GM21825 (cell line): ENCODE measurements around the gene FBLN2.

Experiments used
- ATAC-seq: cut with Tn5 transposase; IDR thresholded peaks from one replicate; pipeline ENCODE4 v1.9.1; 2021; ENCODE audit warnings: mild to moderate bottlenecking, moderate library complexity; ENCODE audit not compliant: unreplicated experiment

FBLN2 gene

DNA sequence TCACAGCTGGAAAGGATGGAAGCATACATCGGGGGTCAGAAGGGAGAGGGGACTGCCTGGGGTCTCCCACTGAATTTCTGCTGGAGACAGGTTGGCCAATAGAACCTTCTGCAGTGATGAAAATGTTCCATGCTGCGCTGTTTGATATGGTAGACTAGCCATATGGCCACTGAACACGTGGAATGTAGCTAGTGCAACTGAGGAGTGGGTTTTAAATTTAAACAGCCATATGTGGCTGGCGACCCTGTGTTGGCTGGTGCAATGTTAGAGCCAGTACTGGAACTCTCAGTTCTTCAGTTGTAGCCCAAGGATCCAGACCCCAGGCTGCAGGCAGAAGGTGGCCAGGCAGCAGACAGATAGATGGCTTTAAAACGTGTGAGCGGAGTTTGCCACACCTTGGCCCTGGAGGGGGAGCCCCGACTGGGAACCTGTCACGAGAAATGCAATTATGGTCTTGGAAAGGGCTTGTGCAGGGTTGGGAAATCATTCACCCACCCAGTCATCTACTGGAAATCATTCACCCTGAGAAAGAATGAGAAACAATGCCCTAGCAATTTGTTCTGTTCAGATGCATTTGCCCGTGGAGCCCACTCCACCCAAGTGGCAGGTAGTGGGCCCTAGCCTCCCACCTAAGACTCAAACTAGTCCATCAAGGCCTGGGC is 127.6 kb downstream of the FBLN2 start:
- no peak for ATAC-seq

DNA sequence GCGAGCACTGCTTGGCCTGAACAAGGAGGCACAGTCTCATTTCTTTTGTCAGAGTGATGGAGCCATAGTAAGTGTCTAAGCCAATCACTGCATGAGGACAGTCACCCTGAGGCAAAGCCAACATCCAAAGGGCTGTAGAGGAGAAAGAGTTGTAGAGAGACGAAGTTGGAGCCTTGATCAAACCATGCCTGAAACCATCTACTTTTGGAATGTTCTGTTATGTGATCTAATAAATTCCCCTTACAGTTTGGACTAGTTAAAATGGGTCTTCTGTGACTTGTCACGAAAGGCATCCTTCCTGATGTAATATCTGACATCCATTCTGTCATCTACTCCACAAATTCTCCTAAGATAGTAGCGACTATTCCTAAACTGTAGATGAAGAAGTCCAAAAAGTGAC is 128.3 kb downstream of the FBLN2 start:
- ATAC-seq, result no peak

DNA sequence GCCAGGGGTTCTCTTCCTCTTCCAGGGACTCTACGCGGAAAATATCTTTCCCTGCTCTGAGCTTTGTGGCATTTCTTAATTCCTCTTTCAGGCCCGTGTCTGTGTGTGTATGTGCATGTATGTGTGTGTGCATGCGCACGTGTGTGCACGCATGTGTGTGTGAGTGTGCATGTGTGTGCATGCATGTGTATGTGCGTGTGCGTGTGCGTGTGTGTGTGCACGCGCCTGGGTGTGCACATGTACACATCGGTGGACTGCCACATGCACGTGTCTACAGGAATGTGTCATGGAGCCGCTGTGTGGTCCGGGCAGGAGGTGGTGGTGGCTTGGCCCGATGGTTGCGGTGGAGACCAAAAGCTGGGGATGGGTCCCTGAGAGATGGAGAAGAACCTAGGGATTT is 133.0 kb downstream of the FBLN2 start:
- ATAC-seq, result no peak

DNA sequence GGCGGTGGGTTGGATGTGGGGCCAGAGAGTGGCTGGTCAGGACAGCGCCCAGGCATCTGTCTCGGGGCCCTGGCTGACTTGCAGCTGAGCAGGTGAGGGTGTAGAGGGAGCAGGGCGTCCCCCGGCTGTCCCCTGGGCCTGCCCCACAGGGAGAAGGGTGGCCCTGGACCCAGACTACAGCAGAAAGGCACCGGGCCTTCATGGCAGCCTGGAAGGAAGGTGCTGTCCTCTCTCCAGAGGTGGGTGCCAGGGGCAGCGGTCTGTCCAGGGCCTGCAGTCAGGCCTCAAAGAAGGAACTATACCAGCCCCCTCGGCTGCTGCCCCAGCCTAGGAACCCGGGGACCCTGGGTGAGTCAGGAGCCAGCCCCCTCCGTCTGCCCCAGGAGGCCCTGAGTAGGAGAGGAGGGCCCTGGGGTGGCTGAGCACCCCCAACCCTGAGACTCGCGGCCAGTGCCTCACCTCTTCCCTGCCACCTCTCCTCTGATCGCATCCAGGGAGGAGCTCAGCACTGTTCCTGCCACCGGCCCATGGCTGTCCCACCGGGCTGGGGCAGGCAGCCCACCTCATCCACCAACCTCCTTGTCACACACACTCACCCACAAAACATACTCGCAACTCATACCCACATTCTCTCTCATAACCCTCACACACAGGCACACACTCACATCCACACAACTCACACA is 133.5 kb downstream of the FBLN2 start:
- no peak for ATAC-seq

DNA sequence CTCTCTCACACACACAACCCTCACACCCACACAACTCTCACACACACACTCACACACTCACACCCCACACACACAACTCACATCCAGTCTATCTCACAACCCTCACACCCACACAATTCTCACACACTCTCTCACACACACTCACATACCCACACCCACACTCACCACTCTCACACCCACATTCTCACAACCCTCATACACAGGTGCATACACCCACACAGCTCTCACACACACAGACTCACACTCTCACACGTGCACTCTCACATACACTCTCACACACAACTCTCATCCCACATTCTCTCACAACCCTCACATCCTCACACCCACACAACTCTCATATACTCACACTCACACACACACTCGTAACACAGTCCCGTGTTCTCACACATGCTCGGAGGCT is 134.4 kb downstream of the FBLN2 start:
- no peak for ATAC-seq

DNA sequence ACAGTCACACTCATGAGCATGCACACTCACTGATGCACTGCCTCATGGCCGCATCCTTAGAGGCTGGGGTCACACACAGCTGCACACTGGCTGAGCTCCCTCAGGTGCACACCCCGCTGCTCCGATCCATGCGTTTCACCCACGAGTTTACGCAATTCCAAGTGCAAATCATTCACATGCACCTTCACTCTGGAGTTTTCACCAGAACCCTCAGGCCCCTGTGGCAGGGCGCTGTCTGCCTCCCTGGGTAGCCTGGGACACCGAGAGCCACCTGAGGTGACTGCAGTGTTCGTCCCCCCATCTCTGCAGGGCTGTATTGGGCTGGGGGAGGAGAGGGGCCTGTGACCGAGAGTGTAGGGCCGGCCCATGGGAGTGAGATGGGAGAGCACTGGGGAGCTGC is 134.8 kb downstream of the FBLN2 start:
- no peak for ATAC-seq

DNA sequence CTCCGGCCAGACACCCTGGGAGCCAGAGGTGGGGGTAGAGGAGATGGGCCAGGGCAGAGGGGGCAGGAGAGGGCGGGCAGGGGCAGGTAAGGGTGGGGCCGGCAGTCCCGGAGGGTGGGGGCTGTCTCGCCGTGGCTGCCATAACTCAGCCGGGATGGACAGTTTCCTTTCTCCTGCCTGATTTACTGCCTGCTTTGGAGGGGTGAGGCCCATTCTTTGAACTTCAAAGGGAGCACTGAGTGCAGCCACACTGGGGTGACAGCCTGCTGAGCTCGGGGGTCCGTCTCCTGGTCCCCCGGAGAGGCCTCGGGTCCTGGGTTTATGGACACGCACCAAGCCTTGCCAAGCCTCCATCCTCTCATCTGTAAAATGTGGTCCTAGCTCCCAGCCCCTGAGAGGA is 135.4 kb downstream of the FBLN2 start:
- no peak for ATAC-seq

DNA sequence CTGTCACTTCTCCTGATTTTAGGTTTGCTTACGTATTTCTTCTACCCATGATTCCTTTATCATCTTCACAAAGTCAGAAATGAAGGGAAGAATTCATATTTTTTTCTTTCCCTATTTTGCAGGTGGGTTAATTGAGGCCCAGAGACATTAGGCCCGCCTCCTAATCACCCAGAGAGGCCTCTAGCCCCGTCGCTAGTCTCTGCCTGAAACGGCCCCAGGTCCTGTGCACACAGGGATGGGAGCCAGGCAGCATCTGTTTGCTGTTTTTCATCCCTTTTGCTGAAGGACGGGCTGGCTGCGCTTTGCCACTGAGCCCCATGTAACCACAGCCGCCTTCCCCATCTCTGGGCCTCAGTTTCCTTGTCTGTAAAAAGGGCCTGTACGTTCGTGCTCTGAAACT is 135.9 kb downstream of the FBLN2 start:
- ATAC-seq, result no peak

DNA sequence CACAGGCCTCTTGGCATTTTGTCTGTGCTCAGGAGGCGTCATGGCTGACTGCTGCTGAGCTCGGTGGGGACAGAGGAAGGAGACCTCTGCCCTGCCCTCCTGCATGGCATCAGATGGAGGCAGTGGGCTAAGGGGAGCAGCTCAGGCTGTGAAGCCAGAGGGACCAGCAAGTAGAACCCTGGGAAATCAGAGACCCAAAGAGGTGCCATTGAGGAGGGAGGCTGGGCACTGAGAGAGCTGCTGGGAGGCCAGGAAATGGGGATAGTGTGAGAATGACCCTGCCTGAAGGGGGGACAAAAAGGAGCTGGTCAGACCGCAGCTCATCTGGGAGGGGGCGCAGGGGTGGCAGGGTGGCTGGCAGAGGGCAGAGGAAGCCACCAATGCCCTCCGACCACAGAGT is 136.8 kb downstream of the FBLN2 start:
- ATAC-seq, result no peak

DNA sequence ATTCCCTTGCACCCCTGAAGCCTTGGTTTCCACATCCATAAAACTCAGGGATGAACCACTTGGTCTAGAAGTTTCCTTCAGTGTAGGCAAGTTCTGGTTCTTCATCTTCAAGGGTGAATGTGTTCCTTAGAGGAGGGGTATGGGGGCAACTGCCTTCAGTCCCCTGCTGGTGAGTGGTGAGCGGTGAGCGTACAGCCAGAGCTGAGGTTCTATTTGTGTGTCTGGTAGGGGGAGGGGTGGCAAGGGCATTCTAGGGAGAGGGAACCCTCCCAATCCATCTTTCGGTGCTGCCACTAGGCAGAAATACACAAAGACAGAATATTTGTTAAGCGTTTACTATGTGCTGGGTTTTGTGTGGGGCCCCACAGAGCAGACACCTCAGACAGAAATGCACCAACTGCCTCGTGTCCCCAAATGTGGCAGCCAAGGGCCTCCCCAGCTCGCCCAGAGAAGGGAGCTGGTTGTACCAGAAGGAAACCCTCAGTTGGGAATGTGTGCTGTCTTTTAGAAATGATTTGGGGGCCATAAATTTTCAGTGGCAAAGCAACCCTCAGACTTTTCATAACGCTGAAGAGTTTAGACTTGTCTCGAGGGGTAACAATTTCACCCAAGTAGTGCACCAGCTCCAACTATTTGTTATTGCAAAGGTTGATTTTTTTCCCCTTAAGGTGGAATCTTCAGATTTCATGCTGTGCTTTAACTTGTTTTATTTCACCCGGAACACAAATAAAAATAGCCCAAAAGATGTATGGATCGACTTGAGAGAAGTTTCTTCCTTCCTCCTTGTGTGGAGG is 137.6 kb downstream of the FBLN2 start:
- ATAC-seq, result no peak

DNA sequence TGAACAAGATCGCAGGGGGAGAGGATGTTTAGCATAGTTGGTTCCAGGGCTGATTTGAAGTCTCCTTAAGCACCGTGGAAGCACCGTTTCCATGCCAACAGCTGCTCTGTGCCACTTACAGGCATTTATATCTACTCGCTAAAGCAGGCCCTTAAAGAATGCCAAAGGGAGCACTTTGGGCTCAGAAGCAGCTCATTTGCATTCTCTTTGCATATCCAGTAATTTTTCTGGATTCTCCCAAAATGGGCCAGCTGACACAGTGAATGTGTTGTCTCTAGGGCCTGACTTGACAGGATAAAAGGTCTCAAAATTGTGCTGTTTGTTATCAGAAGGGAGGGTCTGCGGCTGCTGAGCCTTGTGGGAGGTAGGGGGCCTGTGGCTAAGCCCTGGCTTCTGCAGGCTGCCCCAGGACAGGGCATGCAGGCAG is 138.6 kb downstream of the FBLN2 start:
- no peak for ATAC-seq
